NCI-H748 treated with DMSO at 0.1 percent for 48 hours (cell line): ENCODE results near the gene PROM2.

Experiments used
- DNase-seq: peaks from one replicate; lab custom pipeline; 2025; lab: John Stamatoyannopoulos, UW

PROM2 gene

DNA sequence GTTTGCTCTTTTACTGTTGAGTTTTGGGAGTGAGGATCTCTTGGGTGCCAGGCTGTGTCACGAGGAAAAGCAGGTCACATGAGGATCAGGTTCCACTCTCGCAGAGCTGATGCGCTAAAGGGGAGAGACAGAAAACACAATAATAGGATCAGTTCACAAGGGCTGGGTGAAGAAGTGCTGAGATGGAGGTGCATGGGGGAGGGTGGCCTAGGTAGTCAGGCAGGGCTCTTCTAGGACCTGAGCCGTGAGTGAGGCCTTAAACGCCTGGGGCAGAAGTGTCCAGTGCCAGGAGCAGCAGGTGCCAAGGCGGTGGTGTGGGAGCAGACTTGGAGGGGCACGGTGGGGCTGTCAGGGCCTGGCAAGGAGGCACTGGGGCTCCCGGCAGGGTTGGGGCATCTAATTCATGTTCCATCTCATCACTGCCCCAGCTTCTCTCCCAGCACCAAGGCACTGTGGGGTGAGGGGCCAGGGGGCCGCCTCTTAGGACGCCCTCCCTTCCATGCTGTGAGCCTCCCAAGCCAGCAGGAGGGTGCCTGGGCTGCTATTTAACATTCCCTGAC, 32.2 kb downstream of the PROM2 start:
- DNase-seq: no peak

DNA sequence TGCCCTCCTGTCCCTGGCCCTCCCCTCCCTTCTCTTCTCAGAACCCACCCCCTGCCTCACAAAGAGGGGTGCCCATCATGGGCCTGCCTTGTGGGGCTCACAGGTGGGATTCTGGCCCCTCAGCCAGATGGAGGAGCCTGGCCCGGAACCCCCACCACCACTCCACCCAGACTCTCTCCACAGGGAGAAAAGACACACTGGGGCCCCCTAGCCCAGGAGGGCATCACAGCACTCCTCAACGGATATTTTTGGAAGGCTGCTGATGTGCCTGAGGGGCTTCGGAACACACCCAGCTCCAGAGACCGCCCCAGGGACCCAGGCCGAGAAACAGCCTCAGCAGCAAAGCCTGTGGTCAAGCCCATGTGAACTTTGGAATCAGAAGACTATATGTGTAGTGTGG, 32.8 kb downstream of the PROM2 start:
- no peak for DNase-seq

DNA sequence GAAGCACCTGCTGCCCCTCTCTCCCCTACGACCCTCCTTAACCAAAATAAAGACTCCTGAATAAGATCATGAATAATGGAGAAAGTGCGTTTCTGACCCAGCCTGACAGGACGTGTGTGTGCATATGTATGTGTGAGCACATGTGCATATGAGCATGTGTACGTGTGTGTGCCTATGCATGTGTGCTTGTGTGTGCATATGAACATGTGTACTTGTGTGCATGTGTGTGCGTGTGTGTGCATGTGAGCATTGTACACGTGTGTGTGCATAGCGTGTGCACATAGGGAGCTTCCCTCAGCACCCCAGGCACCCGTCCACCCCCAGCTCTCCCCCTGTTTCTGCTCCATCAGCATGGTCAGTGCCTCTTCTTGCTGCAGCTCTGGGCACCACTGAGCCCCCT, 33.6 kb downstream of the PROM2 start:
- no peak for DNase-seq

DNA sequence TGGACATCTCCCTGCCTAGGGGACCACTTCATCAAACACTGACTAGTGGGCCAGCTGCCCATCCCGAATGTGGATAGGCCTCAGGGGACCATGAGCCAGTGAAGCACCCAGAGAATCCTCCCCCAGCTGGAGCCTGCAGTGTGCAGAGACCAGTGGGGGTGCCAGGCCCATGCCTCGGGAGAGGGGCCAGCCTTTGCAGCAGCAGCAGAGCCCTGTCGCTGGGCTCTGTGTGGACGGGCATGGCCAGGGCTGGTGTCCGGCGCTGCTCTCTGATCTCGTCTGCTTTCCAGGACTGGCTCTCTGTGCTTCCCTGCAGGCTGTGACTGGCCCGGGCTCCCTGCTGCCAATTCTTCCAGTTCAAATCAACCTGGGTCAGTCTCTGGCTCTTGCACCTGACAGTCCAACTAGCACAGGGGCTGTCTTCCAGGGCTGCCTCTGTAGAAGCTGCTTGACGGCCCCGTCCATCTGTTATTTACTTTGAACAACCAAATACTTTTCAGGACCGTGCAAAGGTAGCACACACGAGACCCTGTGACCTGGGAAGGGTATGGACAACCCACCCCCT, 34.3 kb downstream of the PROM2 start:
- DNase-seq: no peak

DNA sequence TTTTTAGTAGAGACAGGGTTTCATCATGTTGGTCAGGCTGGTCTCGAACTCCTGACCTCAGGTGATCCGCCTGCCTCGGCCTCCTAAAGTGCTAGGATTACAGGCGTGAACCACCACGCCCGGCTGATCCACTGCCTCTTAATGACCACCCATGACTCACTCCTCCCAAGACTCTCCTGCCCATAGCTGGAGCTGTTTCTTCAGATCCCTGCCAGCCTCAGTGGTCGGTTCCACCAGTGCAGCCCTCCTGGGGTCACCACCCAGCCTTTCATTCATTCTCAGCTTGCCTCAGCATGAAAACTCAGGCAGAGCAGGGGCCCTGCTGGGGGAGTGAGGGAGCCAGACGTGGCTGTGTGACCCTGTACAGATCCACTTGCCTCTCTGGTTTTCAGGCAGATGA, 35.4 kb downstream of the PROM2 start:
- DNase-seq: no peak

DNA sequence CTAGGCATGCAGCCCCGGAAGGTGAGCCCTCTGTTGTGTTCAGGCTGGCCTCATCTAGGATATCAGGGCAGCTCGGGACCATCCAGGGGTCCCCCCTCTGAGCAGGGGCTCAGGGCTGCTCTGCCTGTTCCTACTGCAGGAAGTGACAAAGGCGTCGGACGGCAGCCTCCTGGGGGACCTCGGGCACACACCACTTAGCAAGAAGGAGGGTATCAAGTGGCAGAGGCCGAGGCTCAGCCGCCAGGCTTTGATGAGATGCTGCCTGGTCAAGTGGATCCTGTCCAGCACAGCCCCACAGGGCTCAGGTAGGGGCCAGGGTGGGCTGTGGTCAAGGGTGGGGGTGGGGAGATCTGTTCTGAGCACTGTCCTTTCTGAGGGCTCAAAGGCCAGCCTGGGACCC, 36.0 kb downstream of the PROM2 start:
- no peak for DNase-seq

DNA sequence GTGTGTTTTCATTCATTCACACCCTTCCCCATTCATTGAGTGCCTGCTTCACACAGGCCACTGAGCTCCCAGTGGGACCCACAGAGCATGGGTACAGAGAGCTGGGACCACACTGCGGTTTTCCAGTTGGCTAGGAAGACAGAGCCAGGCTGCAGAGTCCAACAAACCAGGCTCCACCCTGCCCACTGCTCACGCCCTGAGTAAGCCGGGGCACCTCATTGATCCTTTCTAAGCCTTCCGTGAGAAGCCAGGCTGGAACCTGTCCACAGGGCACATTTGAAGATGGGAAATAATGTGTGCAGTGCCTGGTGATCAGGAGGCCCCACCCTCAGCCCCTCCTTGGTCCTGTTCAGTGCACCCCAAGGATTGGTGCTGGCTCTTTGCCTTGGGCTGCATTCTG, 36.4 kb downstream of the PROM2 start:
- no peak for DNase-seq

DNA sequence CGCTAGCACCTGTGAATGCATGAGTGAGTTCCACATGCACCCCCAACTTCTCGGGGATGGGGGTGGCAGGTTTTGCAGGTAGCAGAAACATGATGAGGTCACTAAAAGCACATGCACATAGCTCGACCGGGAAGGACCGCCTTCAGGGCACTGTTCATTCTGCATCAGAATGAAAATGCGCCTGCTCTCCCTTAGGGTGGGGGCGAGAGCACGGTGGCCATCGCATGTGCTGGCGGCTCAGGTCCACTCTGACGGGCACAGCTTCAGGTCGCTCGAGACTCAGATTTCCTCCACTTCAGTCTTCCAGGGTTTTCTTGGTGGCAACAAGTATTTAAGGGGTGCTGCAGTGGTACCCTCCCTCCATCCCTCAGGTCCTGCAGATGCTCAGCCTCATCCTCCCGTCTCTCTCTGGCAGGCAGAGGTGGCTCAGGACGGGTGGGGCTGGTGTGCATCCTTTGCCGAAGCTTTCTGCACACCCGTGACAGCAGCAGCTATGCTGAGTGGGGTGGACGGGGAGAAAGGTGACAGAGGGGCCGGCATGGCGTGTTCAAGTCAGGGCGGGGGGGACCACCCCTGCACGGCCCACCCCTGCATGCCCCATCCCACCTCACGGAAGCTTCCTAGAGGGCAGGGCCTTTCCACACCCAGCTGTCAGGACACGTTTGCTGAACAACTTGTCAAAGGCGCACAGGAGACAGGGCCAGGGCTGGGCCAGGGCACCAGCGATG, 37.7 kb downstream of the PROM2 start:
- DNase-seq: no peak

DNA sequence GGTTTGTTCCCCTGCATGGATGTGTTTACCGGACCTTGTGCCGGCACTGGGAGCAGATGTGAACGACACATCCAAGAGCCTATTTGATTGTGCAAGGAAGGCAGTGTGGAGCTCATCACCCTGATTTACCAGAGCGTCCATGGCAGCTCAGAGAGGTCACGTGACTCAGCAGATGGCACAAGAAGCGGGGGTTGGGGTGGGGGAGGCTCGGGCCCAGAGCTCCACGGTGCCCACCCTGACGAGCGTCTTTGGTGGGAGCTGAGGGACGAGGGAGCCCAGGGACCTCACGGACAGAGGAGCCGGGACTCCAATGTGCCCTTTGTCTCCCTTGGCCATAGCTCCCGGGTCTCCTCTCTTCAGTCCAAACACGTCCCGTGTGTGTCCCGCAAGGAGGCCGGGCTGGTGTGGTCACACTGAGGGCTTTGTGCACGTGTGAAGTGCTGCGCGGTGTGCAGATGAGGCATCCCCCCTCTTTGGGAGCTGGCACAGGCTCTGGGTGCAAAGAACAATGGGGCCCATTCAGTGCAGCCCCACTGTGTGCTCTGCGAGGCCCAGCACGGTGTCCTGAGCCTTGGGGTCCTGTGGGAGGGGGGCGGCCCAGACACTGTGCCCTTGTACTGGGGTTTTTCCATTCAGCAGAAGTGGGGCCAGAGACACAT, 38.4 kb downstream of the PROM2 start:
- DNase-seq: no peak

DNA sequence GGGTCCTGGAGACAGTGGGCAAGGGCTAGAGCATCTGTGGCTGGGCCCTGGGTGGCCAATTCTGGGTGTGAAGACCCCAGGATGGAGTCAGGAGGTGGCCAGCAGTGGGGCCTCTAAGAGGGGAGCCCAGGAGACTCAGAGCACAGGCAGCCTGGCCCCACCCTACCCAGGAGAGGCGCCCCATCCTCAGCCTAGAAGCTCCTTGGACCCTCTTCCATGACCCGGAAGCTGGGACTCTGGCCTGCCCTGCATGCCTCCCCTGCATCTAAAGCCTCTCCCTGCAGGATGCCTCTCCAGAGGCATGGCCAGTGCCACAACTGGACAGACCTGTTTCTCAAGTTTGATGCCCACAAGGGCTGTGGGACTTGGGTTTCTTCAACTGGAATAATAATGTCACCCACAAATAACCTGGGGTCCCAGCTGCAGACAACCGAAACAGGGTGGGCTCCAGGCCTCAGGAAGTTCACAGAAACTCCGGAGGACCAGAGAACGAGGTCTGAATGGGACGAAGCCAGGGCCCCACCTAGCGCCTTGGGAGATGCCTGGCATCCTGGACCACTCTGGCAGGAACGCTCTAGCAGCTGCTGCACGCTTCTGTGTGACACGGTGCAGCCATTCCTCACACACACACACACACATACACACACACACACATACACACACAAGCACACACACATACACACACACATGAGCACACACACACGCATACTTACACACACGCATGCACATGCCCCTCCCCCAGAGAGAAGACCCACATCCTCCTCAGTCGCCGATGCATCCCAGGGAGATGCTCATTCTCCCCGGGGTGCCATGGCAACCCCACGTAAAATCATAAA, 39.3 kb downstream of the PROM2 start:
- no peak for DNase-seq

DNA sequence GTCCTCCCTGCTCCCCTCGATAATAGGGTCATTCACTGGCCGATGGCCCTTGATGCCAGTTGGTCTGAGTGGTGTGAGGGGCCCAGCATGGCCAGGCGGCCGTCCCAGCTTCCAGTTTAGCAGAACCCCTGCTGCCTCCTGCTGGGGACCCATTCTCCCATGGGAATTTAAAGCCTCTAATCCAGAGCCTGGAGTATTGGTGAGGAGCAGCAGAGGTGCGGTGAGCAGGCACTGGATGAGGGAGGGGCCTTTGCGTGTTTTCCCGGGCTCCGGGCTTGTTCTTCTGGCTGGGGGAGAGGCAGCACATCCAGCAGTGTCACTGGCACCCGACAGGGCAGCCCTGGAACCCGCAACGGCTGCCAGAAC, 40.3 kb downstream of the PROM2 start:
- no peak for DNase-seq

DNA sequence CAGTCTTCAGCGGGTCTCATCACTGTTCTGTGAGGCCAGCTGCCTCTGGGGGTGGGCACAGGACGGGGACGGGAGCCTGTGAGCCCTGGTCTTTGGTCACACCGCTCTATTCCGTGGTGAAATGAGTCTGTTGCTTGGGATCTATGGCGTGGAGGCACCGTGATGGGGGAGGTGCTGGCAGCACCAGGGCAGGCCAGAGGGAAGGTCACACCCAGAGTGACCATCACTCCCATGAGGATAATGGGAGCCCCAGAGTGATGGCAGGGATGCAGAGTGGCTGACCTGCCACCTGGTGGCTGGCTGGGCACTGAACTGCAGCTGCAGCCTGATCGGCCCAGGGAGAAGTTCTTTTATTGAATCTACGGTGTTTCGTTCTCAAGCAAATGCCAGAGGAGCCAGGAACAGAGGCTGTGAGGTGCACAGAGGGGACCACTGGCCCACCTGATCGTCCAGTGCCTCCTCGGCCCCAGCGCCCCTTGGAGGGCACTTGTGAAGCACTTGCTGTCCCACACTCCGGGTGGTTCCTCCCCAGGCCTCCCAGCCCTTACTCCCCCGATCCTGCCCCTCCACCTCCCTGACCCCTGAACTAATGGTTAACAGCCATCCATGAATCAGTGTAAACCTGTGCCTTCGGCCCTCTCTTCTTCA, 40.8 kb downstream of the PROM2 start:
- DNase-seq: no peak

DNA sequence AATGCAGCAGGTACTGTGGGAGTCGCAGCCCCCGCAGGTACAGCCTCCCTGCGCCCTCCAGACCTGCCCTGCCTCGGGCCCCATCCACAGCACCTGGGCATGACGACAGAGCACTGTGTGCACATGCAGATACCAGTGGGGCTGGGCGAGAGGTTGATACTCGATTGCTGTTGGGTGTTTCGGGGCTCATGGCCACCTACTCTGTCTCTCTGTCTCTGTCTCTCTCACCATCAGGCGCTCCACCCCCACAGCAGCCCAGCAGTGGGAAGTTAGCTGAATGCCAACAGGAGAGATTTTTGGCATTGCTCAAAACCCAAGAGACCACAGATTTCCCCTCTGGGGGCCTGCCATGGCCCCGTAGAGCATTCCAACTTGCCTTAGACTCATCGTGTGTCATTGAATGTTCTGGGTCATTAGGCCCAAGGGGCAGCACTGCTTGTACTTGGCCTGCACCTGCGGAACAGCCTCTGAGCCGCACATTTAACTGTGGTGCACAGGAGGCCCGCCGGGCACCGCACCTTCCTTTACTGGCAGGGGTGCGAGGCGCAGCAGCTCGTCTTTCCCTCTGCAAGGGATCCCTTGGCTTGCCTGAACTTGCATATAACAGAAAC, 41.7 kb downstream of the PROM2 start:
- DNase-seq: no peak

DNA sequence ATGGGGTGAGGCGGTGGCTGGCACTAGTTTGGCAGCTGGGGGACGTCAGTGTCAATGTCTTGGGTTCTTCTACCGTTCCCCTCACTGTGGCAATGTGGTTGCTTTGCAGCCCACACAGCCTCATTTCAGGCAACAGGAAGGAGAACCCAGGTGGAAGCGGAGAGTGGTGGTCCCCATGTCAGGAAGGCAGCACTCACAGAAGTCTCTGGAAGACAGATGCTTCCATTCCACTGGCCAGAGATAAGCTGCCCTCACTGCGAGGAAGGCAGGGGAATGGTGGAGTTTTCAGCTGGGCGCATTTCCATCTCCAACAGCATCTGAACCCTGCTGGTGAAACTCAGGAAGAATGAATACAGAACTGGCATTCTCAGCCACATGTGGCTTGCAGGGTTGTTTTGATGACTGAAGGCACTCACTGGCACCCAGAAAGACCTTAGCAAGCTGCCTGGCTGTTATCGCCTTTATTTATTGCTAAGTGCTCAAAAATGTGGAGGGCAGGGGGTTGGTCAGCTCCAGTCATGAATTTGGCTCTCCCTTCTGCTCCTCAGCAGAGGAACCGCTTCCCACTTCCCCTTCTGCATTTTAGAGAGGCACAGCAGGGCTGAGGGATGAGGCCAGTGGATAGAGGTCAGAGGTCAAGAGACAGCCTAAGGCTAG, 42.3 kb downstream of the PROM2 start:
- DNase-seq: no peak

DNA sequence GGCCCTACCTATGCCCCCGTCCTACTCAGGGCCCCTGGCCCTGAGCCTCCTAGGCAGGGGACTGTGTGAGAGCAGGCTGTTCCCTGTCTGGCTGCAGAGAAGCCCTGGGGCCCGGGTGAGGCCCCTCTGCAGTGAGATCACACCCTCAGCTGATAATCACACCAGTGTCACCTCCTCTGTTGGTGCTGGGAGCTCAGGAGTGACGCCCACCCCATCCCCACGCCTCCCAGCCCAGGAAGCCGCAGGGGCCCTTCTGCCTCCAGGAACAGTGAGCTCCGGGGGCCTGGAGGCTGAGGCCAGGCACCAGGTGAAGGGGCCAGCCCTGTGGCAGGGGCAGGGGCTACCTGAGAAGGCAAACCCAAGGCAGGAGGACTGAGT, 42.9 kb downstream of the PROM2 start:
- no peak for DNase-seq

DNA sequence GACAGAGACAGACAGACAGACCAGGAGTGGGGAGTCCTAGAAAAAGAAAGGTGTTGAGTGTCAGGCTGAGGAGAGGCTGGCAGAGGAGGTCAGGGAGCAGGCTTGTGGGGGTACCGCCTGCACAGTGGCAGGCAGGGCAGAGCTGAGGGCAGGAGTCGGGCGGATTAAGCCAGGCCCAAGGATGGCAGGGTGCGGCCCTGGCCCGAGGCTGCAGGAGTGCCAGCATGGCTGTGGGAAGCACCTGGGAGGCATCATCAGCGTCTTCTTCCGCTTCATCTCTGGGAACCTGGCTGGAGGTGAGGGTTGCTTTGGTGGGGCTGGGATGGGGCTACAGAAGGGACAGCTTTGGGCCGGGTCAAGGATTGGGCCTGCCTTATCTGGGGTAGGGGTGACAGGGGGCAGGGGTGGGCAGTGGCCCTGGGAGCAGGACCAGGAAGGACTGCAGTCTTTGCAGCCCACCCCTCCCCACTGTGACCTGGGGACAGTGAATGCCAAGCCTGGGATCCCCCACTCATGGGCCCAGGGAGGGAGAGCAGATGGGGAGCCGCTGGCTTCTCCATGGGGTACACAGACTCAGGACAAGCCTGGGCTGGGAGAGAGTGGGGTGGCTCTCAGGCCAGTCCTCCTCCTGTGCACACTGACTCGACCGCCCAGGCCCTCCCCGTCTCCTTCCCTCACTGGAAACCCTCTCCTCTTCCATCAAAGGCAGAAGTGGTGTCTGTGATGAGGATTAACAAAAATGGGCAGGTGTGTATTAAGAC, 43.6 kb downstream of the PROM2 start:
- DNase-seq: no peak

DNA sequence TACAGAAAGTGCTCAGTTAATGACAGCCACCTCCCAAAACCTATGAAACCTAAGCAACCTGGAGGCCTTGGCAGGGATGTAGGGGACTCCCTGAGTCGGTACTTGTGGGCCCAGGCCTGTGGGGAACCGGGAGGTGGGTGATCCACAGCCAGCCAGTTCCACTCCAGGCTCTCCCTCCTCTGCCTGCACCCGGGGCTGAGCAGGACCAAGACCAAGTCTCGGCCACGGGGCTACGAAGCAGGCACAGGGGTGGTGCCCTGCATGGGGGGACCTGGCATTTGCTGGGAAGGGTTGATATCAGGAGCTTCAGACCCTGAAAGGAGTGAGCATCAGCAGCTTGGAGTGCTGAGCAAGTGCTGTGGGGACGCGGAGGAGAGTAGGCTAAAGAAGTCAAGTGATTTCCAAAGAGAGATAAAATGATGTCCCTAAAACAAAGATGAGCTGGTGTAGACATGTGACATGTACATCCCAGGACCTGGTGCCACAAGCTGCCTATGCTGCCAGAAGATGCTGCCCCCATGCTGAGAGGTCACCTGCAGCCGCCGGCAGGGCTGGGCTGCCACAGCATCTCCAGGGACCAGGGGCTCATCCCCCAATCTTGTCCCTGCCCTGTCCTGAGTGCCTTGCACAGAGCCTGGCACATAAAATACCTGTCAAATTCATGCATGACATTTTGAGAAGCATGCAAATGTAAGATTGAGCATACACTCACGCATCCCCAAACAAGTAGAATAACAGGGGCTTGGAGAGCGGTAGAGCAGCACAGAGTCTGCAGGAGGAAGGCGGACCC, 44.4 kb downstream of the PROM2 start:
- no peak for DNase-seq

DNA sequence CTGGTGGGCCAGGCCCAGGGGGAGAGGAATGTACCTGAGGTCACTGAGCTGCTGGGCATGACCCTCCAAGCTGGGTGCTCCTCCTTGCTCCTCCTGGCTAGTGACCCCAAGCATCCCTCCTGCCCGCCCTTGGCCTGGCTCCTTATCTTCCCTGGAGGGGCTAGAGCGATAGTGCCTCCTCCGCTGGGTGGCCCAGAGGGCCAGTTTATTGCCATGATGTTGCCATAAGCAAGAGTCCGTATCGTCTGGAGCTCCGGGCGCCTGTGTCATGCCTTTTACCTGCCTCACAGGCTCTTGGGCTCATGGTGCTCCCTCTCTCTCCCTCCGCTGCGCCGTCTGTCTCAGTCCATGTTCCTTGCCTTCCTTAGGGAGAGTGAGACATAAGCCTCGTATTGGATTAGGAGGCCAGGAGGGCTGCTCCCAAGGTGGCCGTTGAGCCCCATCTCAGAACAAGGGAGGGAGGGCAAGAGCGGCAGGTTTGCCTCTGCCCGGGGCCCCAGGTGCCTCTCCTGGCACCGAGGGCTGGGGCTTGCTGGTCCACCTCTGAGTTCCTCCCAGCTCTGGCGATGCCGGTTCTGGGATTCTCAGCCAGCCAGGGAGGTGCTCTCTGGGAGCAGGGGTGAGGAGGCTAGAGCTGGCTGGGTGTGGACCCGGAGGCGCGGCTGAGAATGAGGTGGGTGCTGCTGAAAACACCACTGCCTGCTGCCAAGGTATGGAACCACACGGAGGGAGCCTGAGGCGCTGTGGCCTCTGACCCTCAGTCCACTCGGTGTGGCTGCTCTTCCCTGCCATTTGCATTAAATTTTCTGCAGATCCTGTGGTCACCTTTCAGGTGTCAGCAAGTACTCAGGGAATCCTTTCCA, 45.5 kb downstream of the PROM2 start:
- no peak for DNase-seq

DNA sequence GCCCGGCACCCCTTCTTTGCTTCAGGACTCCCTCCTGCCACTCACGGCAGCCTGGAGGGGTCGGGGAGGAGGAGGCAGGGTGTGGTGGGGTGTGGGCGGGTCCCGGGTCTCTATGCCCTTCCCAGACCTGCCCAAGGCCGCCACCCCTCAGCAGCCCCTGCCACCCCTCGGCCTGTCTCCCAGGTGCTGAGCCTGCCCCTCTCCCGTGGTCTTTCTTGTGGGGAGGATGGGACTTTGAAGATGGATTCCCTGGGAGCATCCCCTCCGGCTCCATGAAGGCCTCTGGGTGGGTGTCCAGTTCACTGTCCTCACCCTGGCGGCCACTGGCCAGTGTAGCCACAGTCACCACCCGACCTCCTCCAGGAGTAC, 46.1 kb downstream of the PROM2 start:
- no peak for DNase-seq
